Subcutaneous adipose tissue (tissue), 4 donors: ENCODE data around the gene SERGEF. TPM values are rescaled to one million over a fixed set of nuclear protein-coding genes. Genes with fewer than 3 reads are reported as not detected.

Experiments used
- CTCF ChIP-seq: fragments of 450-650 bp; IDR thresholded peaks from one replicate; pipeline ENCODE4 v1.5.1; 2016; ENCODE audit warnings: low read depth, mild to moderate bottlenecking, control low read depth, antibody characterized with exemption, moderate library complexity
- total RNA-seq, 4 donors: library from RNA; depleted of rRNA; stranded (reverse); fragments of >200 nt; gene quantifications; one replicate each; pipeline ENCODE4 v1.1.0, GENCODE V29; 2016

SERGEF gene
- total RNA-seq, 4 donors from 2014 or later, result 22.2 to 27.9 (median 26.1) TPM

GRCh38 chr11:17930544-17931125, 82.2 kb downstream of the SERGEF start:
- TF ChIP-seq CTCF, result no peak

GRCh38 chr11:17929171-17929570, 83.7 kb downstream of the SERGEF start:
- no peak for TF ChIP-seq CTCF

- no peak for TF ChIP-seq CTCF
Observed at GRCh38 chr11:17927681-17928343, 85.0 kb downstream of the SERGEF start.

GRCh38 chr11:17927041-17927440, 85.8 kb downstream of the SERGEF start:
- TF ChIP-seq CTCF, result no peak

GRCh38 chr11:17924713-17925112, 88.1 kb downstream of the SERGEF start:
- no peak for TF ChIP-seq CTCF

GRCh38 chr11:17923217-17923616, 89.6 kb downstream of the SERGEF start:
- TF ChIP-seq CTCF, result no peak

GRCh38 chr11:17922416-17922788, 90.4 kb downstream of the SERGEF start:
- no peak for TF ChIP-seq CTCF
